Muscle of arm (tissue), 12 donors: ENCODE data around the gene MRI1. TPM values are rescaled to one million over a fixed set of nuclear protein-coding genes. Genes with fewer than 3 reads are reported as not detected.

Experiments
- DNase-seq: peaks from one replicate; pipeline ENCODE4 v3.0.0-alpha.2; 2013
- polyA plus RNA-seq, 12 donors: library from polyadenylated mRNA; unstranded; fragments of 120-200 nt; gene quantifications; one replicate each; pipeline ENCODE4 v1.2.1, GENCODE V29; 2013; ENCODE audit not compliant: insufficient read length in 12 of 12

The MRI1 gene
- polyA plus RNA-seq, 12 donors = 10.1 to 32.8 (median 16.4) TPM; not detected in 1

DNA sequence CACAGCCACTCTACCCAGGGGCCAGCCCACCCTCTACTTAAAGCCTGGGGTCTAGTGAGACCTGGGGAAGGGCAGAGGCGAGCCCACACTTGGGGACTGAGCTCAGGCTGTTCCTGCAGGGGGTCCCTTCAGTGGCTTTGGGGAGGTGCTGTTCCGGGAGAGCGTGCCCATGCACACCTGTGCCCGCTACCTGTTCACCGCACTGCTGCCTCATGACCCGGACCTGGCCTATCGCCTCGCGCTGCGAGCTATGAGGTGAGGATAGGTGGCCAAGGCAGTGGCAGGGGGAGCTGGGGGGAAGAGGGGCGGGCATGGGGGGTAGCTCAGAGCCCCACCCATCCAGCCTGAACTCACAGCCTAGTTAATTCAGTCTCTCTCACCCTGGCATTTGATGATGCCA, 54.9 kb downstream of the MRI1 start:
- DNase-seq = no peak

DNA sequence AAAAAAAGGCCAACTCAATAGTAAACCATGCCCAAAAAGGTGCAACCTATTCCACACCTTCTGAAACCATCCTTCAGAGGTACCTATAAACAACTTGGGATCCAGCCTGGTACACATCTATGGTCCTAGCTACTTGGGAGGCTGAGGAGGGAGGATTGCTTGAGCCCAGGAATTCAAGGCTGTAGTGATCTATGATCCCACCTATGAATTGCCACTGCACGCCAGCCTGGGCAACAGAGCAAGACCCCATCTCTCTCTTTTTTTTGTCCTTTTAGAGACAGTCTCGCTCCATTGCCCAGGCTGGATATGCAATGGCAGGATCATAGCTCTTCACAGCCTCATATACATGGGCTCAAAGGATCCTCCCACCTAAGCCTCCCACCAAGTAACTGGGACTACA, 57.0 kb downstream of the MRI1 start:
- DNase-seq = no peak

DNA sequence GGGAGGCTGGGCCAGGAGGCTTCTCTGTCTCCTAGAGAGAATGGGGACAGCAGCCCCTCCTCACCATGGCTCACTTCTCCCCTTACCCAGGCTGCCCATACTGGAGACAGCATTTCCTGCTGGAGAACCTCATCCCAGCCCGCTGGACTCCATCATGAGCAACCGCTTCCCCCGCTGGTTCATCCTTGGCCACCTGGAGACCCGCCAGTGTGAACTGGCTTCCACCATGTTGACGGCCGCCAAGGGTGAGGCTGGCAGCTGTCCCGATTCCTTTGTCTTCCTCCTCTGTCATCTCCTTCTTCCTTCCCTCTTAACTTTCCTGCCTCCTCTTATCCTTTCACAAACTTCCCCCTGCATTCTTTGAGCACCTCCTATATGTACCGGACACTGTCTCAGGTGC, 58.9 kb downstream of the MRI1 start:
- DNase-seq = no peak

Other genes with a start within 250 kb of the MRI1 start
- 100 to 1,000 TPM in 8 of 12 donors, 10 to 100 TPM in 3, not detected in 1; 81.0 to 188 (median 105) TPM for gene C19orf53, start 9.9 kb downstream of the MRI1 start, polyA plus RNA-seq
- 1 to 10 TPM in 10 of 12 donors, not detected in 2; 2.1 to 5.2 (median 3.5) TPM for gene ZSWIM4, start 30.9 kb downstream of the MRI1 start, polyA plus RNA-seq
- 1 to 10 TPM in 8 of 12 donors, under 1 TPM in 2, not detected in 2; 0.72 to 2.4 (median 1.6) TPM for gene NANOS3, start 112.6 kb downstream of the MRI1 start, polyA plus RNA-seq
- 10 to 100 TPM in 1 of 12 donors, 1 to 10 TPM in 10, not detected in 1; 2.1 to 24.7 (median 3.7) TPM for gene BRME1, start 141.6 kb downstream of the MRI1 start, polyA plus RNA-seq
- gene CC2D1A, start 141.7 kb downstream of the MRI1 start, polyA plus RNA-seq = 10 to 100 TPM in 9 of 12 donors, 1 to 10 TPM in 2, not detected in 1; 7.6 to 28.3 (median 12.1) TPM
- 1 to 10 TPM in 3 of 12 donors, under 1 TPM in 7, not detected in 2; 0.27 to 1.4 (median 0.67) TPM for gene PODNL1, start 173.9 kb downstream of the MRI1 start, polyA plus RNA-seq
- 10 to 100 TPM in 11 of 12 donors, not detected in 1; 13.7 to 25.4 (median 17.0) TPM for gene DCAF15, start 188.0 kb downstream of the MRI1 start, polyA plus RNA-seq
- 10 to 100 TPM in 2 of 12 donors, 1 to 10 TPM in 9, not detected in 1; 3.7 to 11.1 (median 5.2) TPM for gene RFX1, start 241.8 kb downstream of the MRI1 start, polyA plus RNA-seq